ENCODE results near the gene ACAP2.
"Not testable (repeated sequence)": the region's sequence is repeated elsewhere in the genome, so short reads cannot be mapped to it uniquely, and the experiment has no call there.

ACAP2 gene

GRCh38 chr3:195247863-195248189 is 195.0 kb downstream of the ACAP2 start:
- no peak for DNase-seq (ENCODE audit: low read depth in 2 of 3, low spot score in 1 of 3)

- no peak for DNase-seq (ENCODE audit: low read depth in 2 of 3, low spot score in 1 of 3)
These were observed 195.5 kb downstream of the ACAP2 start for GRCh38 chr3:195247086-195247862.

GRCh38 chr3:195246581-195246995 is 196.2 kb downstream of the ACAP2 start:
- DNase-seq (ENCODE audit: low read depth in 2 of 3, low spot score in 1 of 3) = no peak

- no peak for DNase-seq (ENCODE audit: low read depth in 2 of 3, low spot score in 1 of 3)
These were observed 197.3 kb downstream of the ACAP2 start for GRCh38 chr3:195245531-195245951.

GRCh38 chr3:195241592-195242355 is 201.0 kb downstream of the ACAP2 start:
- no peak for DNase-seq (ENCODE audit: low read depth in 2 of 3, low spot score in 1 of 3)

GRCh38 chr3:195240939-195241338 is 201.9 kb downstream of the ACAP2 start:
- no peak for DNase-seq (ENCODE audit: low read depth in 2 of 3, low spot score in 1 of 3)

GRCh38 chr3:195240171-195240701 is 202.6 kb downstream of the ACAP2 start:
- DNase-seq (ENCODE audit: low read depth in 2 of 3, low spot score in 1 of 3) = no peak

- DNase-seq (ENCODE audit: low read depth in 2 of 3, low spot score in 1 of 3) = no peak
These were observed 203.7 kb downstream of the ACAP2 start for GRCh38 chr3:195239121-195239520.

GRCh38 chr3:195238586-195239118 is 204.2 kb downstream of the ACAP2 start:
- DNase-seq (ENCODE audit: low read depth in 2 of 3, low spot score in 1 of 3) = no peak

- DNase-seq (ENCODE audit: low read depth in 2 of 3, low spot score in 1 of 3) = no peak
These were observed 204.7 kb downstream of the ACAP2 start for GRCh38 chr3:195238081-195238571.

GRCh38 chr3:195236801-195237570 is 205.8 kb downstream of the ACAP2 start:
- DNase-seq (ENCODE audit: low read depth in 2 of 3, low spot score in 1 of 3) = no peak

GRCh38 chr3:195236076-195236798 is 206.6 kb downstream of the ACAP2 start:
- no peak for DNase-seq (ENCODE audit: low read depth in 2 of 3, low spot score in 1 of 3)

GRCh38 chr3:195230244-195230643 is 212.6 kb downstream of the ACAP2 start:
- DNase-seq (ENCODE audit: low read depth in 2 of 3, low spot score in 1 of 3) = no peak

- DNase-seq (ENCODE audit: low read depth in 2 of 3, low spot score in 1 of 3) = not testable (repeated sequence)
These were observed 213.9 kb downstream of the ACAP2 start for GRCh38 chr3:195228886-195229285.

GRCh38 chr3:195227871-195228270 is 214.9 kb downstream of the ACAP2 start:
- no peak for DNase-seq (ENCODE audit: low read depth in 2 of 3, low spot score in 1 of 3)

- no peak for DNase-seq (ENCODE audit: low read depth in 2 of 3, low spot score in 1 of 3)
These were observed 215.8 kb downstream of the ACAP2 start for GRCh38 chr3:195226900-195227447.

- DNase-seq (ENCODE audit: low read depth in 2 of 3, low spot score in 1 of 3) = no peak
These were observed 216.4 kb downstream of the ACAP2 start for GRCh38 chr3:195226445-195226844.

- DNase-seq (ENCODE audit: low read depth in 2 of 3, low spot score in 1 of 3) = no peak
These were observed 217.7 kb downstream of the ACAP2 start for GRCh38 chr3:195224980-195225580.
